Fibroblast of lung (primary cell): Measurements from ENCODE around the gene S100A5.

Experiments used
- EZH2 ChIP-seq: IDR thresholded peaks from 2 replicates; pipeline ENCODE4 v1.5.1; 2012; ENCODE audit warnings: low read length, control low read depth, mild to moderate bottlenecking; ENCODE audit errors: missing control alignments
- TF ChIP-seq, protein P1 (sequence below), 2 donors: IDR thresholded peaks in 1 of 2; conservative IDR thresholded peaks in 1 of 2; 1 replicate in 1 of 2; 2 replicates in 1 of 2; pipeline ENCODE4 v1.5.1; 2011 to 2012; ENCODE audit warnings: low read length in 2 of 2, control low read depth in 1 of 2, inconsistent platforms in 1 of 2, low read depth in 1 of 2, mild to moderate bottlenecking in 1 of 2

DNA sequence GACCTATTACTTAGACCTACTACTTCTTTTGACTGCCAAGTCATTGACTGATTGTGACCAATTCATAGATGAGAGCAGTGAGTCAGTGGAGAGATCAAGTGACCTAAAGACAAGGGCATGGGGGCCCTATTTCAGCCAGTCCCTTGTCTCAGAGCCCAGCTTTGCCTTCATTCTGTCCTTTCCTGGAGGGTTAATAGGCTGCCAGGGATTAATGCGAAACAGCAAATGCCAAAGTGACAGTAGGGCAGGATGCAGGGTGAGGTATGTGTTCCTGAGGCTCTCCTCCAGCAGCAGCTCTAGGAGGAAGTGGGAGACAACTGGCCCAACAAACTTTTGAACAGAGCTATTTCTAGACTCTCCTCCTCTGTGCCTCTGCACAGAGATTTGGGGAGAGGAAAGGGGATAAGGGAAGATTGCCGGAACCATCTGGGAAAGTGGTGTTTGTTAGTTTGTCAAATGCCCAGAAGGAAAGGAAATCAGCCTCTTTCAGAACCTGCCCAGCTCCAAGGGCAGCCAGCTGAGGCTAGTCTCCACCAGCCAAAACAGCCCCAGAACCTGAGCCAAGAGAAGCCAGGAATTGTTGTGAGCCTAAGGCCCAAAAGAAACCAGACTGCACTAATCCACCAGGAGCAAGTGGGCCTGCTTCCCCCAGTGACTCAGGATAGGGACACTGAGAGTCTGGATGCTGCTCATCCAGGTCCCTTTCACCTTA lies 13.3 kb upstream of the S100A5 start:
- TF ChIP-seq, protein P1, sequence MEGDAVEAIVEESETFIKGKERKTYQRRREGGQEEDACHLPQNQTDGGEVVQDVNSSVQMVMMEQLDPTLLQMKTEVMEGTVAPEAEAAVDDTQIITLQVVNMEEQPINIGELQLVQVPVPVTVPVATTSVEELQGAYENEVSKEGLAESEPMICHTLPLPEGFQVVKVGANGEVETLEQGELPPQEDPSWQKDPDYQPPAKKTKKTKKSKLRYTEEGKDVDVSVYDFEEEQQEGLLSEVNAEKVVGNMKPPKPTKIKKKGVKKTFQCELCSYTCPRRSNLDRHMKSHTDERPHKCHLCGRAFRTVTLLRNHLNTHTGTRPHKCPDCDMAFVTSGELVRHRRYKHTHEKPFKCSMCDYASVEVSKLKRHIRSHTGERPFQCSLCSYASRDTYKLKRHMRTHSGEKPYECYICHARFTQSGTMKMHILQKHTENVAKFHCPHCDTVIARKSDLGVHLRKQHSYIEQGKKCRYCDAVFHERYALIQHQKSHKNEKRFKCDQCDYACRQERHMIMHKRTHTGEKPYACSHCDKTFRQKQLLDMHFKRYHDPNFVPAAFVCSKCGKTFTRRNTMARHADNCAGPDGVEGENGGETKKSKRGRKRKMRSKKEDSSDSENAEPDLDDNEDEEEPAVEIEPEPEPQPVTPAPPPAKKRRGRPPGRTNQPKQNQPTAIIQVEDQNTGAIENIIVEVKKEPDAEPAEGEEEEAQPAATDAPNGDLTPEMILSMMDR (conservative IDR thresholded peaks at IDR 0.05 in 1 of 2, IDR thresholded peaks at IDR 0.05 in 1 of 2; ENCODE audit: low read depth in 1 of 2, low read length in 2 of 2) = no peak
- TF ChIP-seq EZH2 = no peak
